Activated CD8-positive, alpha-beta memory T cell treated with anti-CD3 and anti-CD28 coated beads for 4 hours (primary cell): ENCODE data around the gene MRC2.
"Not testable (repeated sequence)": the region's sequence is repeated elsewhere in the genome, so short reads cannot be mapped to it uniquely, and the experiment has no call there.

ENCODE experiments used
- DNase-seq, 2 donors: peaks; one replicate each; pipeline ENCODE4 v3.0.0-alpha.2; 2020; ENCODE audit warnings: low read depth in 2 of 2

MRC2 gene

GRCh38 chr17:62611728-62612127 lies 15.7 kb upstream of the MRC2 start:
- no peak for DNase-seq

DNA sequence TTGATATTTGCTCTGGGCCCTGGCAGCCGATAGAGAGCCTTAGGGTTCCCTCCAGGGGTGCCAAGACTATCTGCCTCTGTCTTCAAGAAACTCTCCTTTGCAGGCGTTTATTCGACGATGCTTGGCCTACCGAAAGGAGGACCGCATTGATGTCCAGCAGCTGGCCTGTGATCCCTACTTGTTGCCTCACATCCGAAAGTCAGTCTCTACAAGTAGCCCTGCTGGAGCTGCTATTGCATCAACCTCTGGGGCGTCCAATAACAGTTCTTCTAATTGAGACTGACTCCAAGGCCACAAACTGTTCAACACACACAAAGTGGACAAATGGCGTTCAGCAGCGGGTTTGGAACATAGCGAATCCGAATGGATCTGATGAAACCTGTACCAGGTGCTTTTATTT lies 15.2 kb upstream of the MRC2 start:
- DNase-seq: not testable (repeated sequence)

DNA sequence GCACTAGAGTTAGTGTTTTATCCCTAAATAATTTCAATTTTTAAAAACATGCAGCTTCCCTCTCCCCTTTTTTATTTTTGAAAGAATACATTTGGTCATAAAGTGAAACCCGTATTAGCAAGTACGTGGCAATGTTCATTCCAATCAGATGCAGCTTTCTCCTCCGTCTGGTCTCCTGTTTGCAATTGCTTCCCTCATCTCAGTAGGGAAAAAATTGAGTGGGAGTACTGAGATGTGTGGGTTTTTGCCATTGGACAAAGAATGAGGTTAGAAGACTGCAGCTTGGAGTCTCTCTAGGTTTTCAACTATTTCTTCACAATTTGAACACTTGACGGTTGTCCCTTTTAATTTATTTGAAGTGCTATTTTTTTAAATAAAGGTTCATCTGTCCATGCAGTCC lies 14.4 kb upstream of the MRC2 start:
- DNase-seq: not testable (repeated sequence)

DNA sequence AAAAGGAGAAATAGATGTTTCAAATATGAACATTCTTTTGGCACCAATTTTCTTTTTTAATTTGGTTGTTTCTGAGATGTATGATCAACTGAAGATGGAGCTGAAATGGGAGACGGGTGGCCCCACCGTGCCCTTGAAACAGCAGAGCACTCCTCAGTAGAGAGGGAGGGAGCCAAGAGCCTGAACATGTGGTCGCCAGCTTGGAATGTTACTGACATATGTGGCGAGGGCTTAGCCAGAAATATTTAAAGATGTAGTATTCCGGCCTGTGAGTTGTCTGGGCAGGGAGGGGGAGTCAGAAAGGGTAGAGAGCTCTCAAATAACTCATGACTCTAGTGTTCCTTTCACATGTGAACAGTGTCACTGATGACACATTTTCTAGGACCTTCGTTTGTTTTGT lies 13.3 kb upstream of the MRC2 start:
- DNase-seq: no peak

GRCh38 chr17:62615503-62615902 lies 12.0 kb upstream of the MRC2 start:
- no peak for DNase-seq

DNA sequence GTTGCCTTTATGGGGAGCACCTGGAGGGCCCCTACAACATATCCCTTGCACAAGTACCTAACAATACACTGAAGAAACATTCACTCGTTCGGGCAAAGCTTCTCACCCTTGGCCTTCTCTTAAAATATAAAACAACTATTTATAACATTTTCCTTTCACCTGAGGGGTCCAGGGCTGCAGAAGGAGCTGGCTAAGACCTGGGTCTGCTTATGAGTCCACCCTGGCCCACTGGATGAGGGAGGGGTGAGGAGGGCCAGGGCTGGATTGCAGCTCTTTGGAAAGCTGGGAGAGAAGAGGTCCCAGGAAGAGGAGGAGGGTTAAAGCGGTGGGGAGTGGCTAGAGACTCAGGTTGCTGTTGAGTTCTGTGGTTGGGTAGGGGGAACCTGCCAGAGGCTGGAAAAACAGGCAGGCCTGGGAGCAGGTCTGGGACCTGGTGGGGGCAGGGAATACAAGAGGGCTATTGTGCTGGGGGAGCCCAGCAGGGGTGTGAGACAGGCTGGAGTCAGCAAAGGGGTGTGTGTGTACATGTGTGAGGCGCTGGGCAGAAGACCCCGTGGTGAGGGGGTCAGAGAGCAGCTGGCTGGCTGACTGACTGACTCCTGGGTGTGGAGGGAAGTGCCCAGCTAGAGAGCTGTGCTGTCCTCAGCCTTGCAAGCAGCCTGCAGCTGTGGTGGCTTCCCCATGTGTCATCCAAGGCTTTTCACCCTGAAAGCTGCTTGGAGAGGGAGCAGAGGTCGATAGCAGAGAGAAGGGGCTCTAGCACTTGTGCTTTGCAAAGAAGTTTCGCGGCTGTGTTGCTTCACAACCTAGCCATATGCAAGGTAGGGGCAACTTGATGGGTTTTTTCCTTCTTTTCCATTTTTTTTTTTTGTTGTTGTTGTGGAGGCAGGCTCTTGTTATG lies 10.2 kb upstream of the MRC2 start:
- DNase-seq: no peak

DNA sequence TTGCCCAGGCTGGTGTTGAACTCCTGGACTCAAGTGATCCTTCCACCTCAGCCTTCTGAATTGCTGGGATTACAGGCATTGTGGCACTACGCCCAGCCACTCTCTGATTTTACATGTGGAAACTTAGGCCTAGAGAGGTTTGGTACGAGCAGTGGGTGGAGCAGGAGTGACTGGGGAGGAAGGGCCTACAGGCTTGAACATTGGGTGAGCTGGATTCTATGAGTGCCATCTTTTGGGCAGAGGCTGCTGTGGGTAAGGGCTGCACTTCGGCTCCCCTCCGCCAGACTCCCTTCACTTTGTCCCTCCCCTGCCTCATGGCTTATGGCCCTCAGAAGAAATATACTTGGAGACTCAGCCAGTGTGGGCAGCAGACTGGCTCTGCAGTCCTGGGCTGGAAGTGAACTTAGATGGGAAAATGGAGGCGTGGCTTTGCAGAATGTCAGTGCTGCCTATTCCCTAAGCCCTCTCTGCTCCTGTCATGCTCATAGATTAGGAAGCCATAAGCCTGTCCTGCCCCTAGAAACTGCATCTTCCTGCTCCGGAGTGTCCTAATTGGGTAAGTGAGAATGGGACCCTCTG lies 9.5 kb upstream of the MRC2 start:
- no peak for DNase-seq

GRCh38 chr17:62618647-62619416 lies 8.6 kb upstream of the MRC2 start:
- no peak for DNase-seq

DNA sequence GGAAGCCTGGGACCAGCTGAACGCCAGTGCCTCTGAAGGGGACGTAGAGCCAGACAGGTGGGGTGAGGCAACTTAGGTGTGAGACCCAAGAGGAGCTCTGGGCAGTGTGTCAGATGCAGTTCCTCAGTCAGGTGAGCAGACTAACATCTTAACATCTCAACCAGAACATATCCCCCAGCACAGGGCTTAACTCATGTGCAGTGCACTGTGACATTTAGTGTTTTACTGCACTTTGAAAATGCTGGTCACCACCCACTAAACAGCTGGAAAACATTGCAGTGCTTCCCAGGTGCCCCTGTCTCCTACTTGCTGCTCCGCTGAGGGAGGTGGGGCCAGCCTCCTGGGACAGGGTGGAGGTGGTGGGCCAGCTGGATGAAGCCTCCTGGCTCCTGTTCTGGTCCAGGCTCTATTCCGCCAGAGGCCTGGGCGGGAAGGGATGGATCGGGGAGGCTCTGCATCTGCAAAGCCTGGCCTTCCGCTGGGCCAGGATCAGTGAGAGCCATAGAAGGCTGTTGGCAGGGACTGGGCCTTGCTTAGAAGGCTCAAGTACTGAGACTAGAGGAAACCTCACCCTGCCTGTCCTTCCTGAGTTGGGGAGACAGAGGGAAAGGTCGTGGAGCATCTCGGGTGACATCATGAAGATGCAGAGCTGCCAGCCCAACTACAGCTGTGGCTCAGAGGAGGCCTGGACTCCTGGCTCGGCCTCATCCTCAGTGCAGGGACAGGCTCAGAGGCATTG lies 7.9 kb upstream of the MRC2 start:
- DNase-seq: no peak

DNA sequence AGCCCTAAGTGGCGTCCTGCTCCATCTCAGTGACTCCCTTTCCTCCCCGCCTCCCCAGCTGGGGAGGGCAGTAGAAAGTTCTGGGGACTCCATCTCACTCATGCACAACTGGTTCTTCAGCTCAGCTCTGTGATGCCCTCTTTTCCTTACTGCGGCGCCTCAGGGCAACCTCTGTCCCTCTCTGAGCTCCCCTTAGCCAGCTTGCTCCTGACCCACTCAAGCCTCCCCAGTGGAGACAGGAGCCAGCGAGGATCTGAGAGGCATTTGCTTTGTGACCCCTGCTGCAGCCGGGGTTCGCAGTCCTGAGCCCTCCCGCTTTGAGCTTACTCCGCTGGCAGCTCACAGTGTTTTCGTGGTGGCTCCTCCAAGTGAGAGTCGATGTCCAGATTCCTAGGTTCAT lies 6.2 kb upstream of the MRC2 start:
- no peak for DNase-seq

DNA sequence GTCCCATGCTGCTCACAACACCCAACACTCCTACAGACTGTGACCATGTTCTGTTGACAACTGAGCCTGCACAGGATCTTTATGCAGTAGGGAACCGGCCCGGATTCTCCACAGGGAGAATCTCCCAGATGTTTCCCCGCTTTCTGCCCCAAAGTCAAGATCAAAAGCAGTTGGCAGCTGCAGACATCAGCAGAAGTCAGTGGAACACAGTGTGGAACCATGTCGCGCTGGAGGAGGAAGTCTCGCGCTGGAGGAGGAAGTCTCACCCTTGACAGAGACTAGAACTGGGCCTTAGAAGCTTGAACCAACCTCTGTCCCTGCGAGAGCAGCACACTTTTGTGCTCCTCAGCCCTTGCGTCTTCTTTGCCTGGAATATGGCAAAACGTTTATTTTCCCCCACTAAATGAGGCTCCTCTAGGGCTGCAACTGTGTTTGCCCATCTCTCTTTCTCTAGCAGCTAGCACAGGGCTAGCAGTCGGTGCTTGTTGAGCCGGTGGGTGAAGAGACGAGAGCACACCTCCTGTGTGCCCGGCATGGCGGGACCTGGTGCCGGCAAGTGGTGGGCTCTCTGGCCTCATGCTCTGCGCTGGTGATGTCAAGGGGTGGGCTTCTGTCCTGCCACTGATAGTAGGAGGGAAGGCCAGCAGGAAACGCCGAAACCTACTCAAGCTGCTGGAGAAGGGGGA lies 2.1 kb upstream of the MRC2 start:
- DNase-seq: no peak

DNA sequence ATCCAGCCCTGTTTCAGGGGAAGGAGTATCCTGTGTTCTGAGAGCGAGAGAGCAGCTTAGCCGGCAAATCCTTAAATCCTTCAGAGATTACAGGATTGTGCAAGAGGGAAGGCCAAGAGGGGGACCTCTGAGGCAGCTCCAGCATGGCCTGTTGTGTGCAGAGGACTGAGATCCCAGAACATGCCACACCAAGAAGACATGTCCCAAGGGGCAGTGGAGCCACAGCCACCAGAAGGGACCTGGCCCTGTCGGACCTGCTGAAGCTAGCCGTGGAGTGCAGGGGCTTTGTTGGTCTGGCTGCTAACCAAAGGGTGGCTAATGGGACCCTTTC lies 1.6 kb upstream of the MRC2 start:
- no peak for DNase-seq

DNA sequence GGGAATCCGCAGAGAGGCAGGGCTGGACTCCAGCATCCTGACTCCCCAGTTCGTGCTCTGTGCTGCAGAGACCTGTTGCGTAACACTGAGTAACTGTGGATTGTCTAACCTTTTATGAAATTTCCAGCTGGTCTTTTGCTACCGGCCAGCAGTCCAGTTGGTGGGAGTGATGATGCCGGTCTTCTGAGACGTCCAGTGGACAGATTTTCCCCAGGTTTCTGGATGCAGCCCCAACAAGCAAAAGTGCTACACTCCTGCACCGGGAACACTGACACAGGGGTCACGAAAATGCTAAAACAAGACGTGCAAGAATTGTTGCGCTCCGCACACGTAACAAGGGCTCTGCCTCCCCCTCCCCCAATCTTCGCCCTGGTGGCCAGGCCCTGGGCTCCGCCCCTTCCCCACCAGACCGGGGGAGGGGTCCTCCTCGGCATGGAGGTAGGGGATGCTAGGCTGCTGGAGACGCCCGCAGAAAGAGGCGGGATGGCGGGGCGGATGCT lies 701 bp upstream of the MRC2 start:
- no peak for DNase-seq

GRCh38 chr17:62627904-62628633 lies 599 bp downstream of the MRC2 start:
- peak in 1 of 2 donors; percentile 43 for DNase-seq

DNA sequence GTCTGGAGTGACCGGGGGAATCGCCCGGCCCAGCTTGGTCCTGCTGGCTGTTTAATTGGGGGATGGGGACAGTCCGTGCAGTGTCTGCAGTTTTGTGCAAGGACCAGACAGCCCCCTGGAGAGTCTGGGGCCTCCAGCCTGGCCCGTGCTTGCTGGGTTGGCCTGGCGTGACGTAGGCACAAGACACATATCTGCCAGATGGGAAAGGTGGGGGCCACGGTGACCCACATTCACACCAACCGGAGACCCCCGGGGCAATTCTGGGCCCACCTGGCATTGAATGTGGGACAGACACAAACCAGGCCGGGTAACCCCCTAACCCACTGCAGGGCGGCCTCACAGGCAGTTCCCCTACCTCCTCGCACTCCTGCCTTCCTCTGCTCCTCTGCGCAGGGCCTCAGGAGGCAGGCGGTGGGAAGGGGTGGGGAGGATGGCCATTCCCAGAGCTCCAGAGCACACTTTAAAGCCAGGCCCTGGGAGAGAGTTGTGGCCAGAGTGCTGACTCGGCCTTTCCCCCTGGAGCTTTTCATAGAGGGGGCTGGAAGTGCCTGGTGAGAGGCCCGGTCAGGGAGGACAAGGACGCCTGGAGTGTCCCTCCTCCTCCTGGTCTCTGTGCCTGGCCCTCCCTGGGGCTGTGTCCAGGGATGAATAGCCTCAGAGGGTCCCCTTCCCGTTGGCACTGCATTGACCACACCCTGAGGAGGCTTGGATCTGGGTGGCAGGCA lies 1.5 kb downstream of the MRC2 start:
- DNase-seq: no peak

DNA sequence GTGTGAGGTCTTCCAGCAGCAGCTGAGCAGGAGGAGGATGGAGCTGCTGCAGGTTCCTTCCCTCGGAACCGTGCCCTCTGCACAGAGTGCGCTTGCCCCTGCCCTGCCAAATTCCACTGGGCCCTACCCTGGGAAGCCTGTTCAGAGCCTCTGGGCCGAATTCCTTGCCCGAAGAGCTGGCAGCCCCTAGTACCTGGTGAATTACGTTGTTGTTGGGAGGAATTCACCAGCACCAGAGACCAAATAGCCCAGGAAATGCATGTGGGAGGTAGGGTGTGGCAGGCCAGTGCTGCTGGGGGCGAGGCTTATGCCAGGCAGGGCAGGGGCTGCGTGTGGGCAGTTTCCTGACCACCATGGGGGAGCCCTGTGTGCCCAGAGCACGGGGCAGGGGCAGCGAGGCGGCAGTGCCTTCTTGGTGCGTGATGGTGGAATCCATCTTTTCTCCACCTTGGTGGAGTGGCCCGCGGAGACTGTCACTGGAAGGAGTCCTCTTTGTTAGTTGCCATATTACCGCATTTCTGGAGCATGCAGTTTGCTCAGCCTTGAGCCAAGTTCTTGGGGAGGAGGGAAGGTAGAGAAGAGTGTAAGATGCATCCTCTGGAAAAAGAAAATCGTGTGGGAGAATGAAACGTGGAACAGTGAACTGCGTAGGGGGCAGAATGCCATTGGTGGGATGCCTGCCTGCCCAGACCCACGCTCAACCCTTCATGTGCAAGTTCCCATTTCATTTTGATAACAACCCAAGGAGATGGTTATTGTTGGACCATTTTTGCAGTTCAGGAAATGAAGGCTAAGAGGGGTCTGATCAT lies 2.3 kb downstream of the MRC2 start:
- DNase-seq: no peak

DNA sequence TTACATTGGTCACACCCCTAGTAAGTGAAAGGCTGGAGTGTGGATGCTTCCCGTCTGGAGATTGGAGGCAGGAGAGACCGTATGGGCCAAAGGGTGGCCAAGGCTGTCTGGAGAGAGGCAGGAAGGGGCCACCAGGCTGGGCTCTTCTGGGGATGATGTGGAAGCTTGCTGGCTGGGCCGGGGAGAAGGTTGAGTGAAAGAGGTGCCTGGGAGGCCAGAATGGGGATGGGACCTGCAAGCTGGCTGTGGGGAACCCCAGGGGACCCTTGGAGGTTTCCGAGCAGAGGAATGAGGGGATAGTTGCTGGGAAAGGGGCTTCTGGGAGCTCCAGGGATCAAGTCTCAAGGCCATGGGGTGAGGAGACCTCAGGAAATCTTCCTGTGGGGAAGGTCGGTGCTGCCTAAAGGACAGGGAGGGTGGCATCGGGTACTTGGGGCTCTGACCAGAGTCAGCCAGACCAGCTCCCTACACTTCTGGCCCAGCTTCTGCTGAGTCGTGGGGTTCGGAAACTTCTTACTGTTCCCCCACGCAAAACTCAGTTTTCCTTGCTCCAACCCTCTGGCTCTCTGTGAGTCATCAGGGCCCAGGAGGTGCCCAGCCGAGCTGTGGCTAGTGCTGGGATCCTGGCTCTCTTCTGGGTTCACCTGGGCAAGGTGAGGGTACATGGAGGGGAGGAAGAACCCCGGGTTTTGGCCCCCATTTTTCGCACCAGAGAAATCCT lies 3.1 kb downstream of the MRC2 start:
- DNase-seq: no peak
